HCT116 (cell line): Measurements from ENCODE around the gene OR6C6. TPM values are rescaled to one million over a fixed set of nuclear protein-coding genes. Genes with fewer than 3 reads are reported as not detected.

Experiments used
- ATAC-seq: fragments of 200-7000 bp; cut with Tn5 transposase; 2 replicates; pipeline ENCODE4 v1.9.1; 2020; ENCODE audit warnings: mild to moderate bottlenecking, moderate library complexity
- BruUV-seq: library from RNA; stranded (reverse); fragments of 400-500 nt; replicated peaks from 2 replicates; lab custom pipeline; 2021; lab: Mats Ljungman, UMichigan
- CTCF ChIA-PET: fragments of 300-600 bp; sonication (Branson Sonifier 250); formaldehyde crosslinking; loops from one replicate; lab custom pipeline; 2021; ENCODE audit warnings: antibody characterized with exemption; lab: Charles Lee
- POLR2A ChIA-PET: fragments of 300-600, 350-600 bp; sonication (Branson Sonifier 250); formaldehyde crosslinking; loops from one replicate; lab custom pipeline; 2021; ENCODE audit warnings: antibody characterized with exemption; lab: Charles Lee
- RAD21 ChIA-PET, 2 experiments: fragments of 300-600 bp; sonication (Branson Sonifier 250); formaldehyde crosslinking; loops; one replicate each; lab custom pipeline; 2023; ENCODE audit warnings: low total read pairs in 2 of 2; ENCODE audit not compliant: uncharacterized antibody in 2 of 2, unreplicated experiment in 2 of 2, low non-redundant PET in 1 of 2; lab: Charles Lee
- DNase-seq: peaks from one replicate; pipeline ENCODE4 v3.0.0-alpha.2; 2010; ENCODE audit warnings: low read depth, low spot score
- H2AFZ ChIP-seq: fragments of 200-600 bp; shearing (Covaris generic), sonication (generic); 2 replicates; pipeline ENCODE4 v1.6.1; 2017; ENCODE audit warnings: low read depth, mixed run types, mixed read lengths, antibody characterized with exemption, low read length; ENCODE audit not compliant: poor library complexity, severe bottlenecking
- H3K27ac ChIP-seq: 2 replicates; pipeline ENCODE4 v1.5.1; 2012; ENCODE audit warnings: low read depth, low read length
- H3K27me3 ChIP-seq: fragments of 200-600 bp; sonication (generic); 2 replicates; pipeline ENCODE4 v1.6.1; 2016; ENCODE audit warnings: mixed run types, low read length, mixed read lengths; ENCODE audit not compliant: insufficient read depth
- H3K36me3 ChIP-seq, 2 experiments: fragments of 200-500 bp in 1 of 2; fragments of 200-600 bp in 1 of 2; sonication (Bioruptor generic) in 1 of 2; sonication (generic) in 1 of 2; 2 replicates each; pipeline versions ENCODE4 v1.5.1 to v1.6.1; 2014 to 2016; ENCODE audit warnings: low read length in 2 of 2, inconsistent platforms in 1 of 2, mixed read lengths in 1 of 2, mixed run types in 1 of 2; ENCODE audit not compliant: insufficient read depth in 2 of 2, control insufficient read depth in 1 of 2
- H3K4me1 ChIP-seq, 2 experiments: fragments of 200-600 bp in 1 of 2; sonication (generic) in 1 of 2; 2 replicates each; pipeline versions ENCODE4 v1.5.1 to v1.6.1; 2012 to 2017; ENCODE audit warnings: low read length in 2 of 2, inconsistent platforms in 1 of 2, mild to moderate bottlenecking in 1 of 2, mixed read lengths in 1 of 2, mixed run types in 1 of 2, moderate library complexity in 1 of 2; ENCODE audit not compliant: insufficient read depth in 2 of 2, control insufficient read depth in 1 of 2
- H3K4me2 ChIP-seq: fragments of 200-600 bp; sonication (generic); 2 replicates; pipeline ENCODE4 v1.6.1; 2017; ENCODE audit warnings: mixed run types, low read length, mixed read lengths
- H3K4me3 ChIP-seq, 2 experiments: fragments of 200-600 bp in 1 of 2; sonication (generic) in 1 of 2; replicated peaks in 1 of 2; 2 replicates each; pipeline ENCODE4 v1.5.1; 2011 to 2016; ENCODE audit warnings: low read length in 2 of 2, control low read depth in 1 of 2, low read depth in 1 of 2, mild to moderate bottlenecking in 1 of 2, mixed read lengths in 1 of 2, mixed run types in 1 of 2
- H3K79me2 ChIP-seq: fragments of 200-600 bp; sonication (generic); 2 replicates; pipeline ENCODE4 v1.6.1; 2017; ENCODE audit warnings: mild to moderate bottlenecking, mixed run types, low read length, moderate library complexity, mixed read lengths; ENCODE audit not compliant: insufficient read depth
- H3K9ac ChIP-seq: fragments of 200-600 bp; sonication (generic); 2 replicates; pipeline ENCODE4 v1.6.1; 2016; ENCODE audit warnings: low read length, mixed read lengths
- H3K9me2 ChIP-seq: fragments of 200-600 bp; sonication (generic), shearing (Covaris generic); 2 replicates; pipeline ENCODE4 v1.6.1; 2017; ENCODE audit warnings: mixed run types, mild to moderate bottlenecking, moderate library complexity; ENCODE audit not compliant: insufficient read depth
- H3K9me3 ChIP-seq, 2 experiments: fragments of 200-500 bp in 1 of 2; fragments of 200-600 bp in 1 of 2; sonication (Bioruptor generic) in 1 of 2; sonication (generic) in 1 of 2; 2 replicates each; pipeline ENCODE4 v1.6.1; 2014 to 2017; ENCODE audit warnings: low read length in 2 of 2, mixed read lengths in 2 of 2, inconsistent platforms in 1 of 2, low read depth in 1 of 2, mild to moderate bottlenecking in 1 of 2, mixed run types in 1 of 2, moderate library complexity in 1 of 2; ENCODE audit not compliant: control insufficient read depth in 1 of 2, insufficient read depth in 1 of 2
- H4K20me1 ChIP-seq: fragments of 200-600 bp; sonication (generic), shearing (Covaris generic); 2 replicates; pipeline ENCODE4 v1.6.1; 2017; ENCODE audit warnings: mixed run types, mild to moderate bottlenecking, moderate library complexity; ENCODE audit not compliant: insufficient read depth
- ATF3 ChIP-seq: IDR thresholded peaks from 2 replicates; pipeline ENCODE4 v1.6.1; 2012
- CBX3 ChIP-seq: IDR thresholded peaks from 2 replicates; pipeline ENCODE4 v1.6.1; 2012; ENCODE audit warnings: low read depth
- CEBPB ChIP-seq: IDR thresholded peaks from 2 replicates; pipeline ENCODE4 v1.6.1; 2012; ENCODE audit warnings: low read depth
- CTCF ChIP-seq, 3 experiments: fragments of 200-600 bp in 1 of 3; sonication (generic) in 1 of 3; IDR thresholded peaks in 2 of 3; conservative IDR thresholded peaks in 1 of 3; 2 replicates each; pipeline ENCODE4 v1.5.1; 2012 to 2017; ENCODE audit warnings: low read depth in 2 of 3, low read length in 2 of 3, antibody characterized with exemption in 1 of 3, borderline replicate concordance in 1 of 3, control low read depth in 1 of 3, mild to moderate bottlenecking in 1 of 3, mixed read lengths in 1 of 3, mixed run types in 1 of 3, moderate library complexity in 1 of 3; ENCODE audit not compliant: insufficient read depth in 1 of 3
- ELF1 ChIP-seq: IDR thresholded peaks from 2 replicates; pipeline ENCODE4 v1.6.1; 2012; ENCODE audit warnings: low read depth, borderline replicate concordance
- EZH2 ChIP-seq: fragments of 200-600 bp; sonication (generic); IDR thresholded peaks from 2 replicates; pipeline ENCODE4 v1.6.1; 2017; ENCODE audit warnings: antibody characterized with exemption, mixed run types
- EZH2phosphoT487 ChIP-seq: fragments of 200-600 bp; IDR thresholded peaks from 2 replicates; pipeline ENCODE4 v1.6.1; 2018; ENCODE audit warnings: antibody characterized with exemption, borderline replicate concordance
- FOSL1 ChIP-seq: IDR thresholded peaks from 2 replicates; pipeline ENCODE4 v1.6.1; 2012; ENCODE audit warnings: low read depth
- JUND ChIP-seq: IDR thresholded peaks from 2 replicates; pipeline ENCODE4 v1.6.1; 2012
- POLR2A ChIP-seq: IDR thresholded peaks from 2 replicates; pipeline ENCODE4 v1.7.0; 2011; ENCODE audit warnings: borderline replicate concordance; ENCODE audit not compliant: insufficient read depth, insufficient read length; ENCODE audit errors: extremely low read depth
- POLR2AphosphoS5 ChIP-seq: IDR thresholded peaks from 2 replicates; pipeline ENCODE4 v1.6.1; 2011; ENCODE audit warnings: mild to moderate bottlenecking, low read depth, low read length, moderate library complexity
- REST ChIP-seq: IDR thresholded peaks from 2 replicates; pipeline ENCODE4 v1.6.1; 2012; ENCODE audit warnings: low read depth
- SP1 ChIP-seq: IDR thresholded peaks from 2 replicates; pipeline ENCODE4 v1.6.1; 2012; ENCODE audit warnings: low read depth
- SRF ChIP-seq: IDR thresholded peaks from 2 replicates; pipeline ENCODE4 v1.6.1; 2012; ENCODE audit warnings: low read depth
- TCF7L2 ChIP-seq: IDR thresholded peaks from 2 replicates; pipeline ENCODE4 v1.7.0; 2011; ENCODE audit warnings: borderline replicate concordance, inconsistent platforms; ENCODE audit not compliant: insufficient read depth, insufficient read length; ENCODE audit errors: extremely low read depth
- ZFX ChIP-seq: fragments of 450-650 bp; IDR thresholded peaks from 2 replicates; pipeline ENCODE4 v1.6.1; 2017
- ZNF274 ChIP-seq: fragments of 200-500 bp; sonication (Bioruptor generic); IDR thresholded peaks from 2 replicates; pipeline ENCODE4 v1.6.1; 2014; ENCODE audit warnings: mild to moderate bottlenecking, low read depth, low read length, inconsistent platforms
- intact Hi-C: fragments of 100-400 bp; cut with micrococcal nuclease; formaldehyde crosslinking; loops from 2 replicates; pipeline ENCODE4 v1.10.0; 2022
- total RNA-seq: library from RNA; stranded (reverse); gene quantifications from one replicate; pipeline ENCODE4 v1.2.1, GENCODE V29; 2021; ENCODE audit not compliant: unreplicated experiment

OR6C6 gene
- total RNA-seq, 1 experiment from 2014 or later, result not detected

GRCh38 chr12:55336002-55336401 is 39.6 kb upstream of the OR6C6 start:
- H3K4me2 ChIP-seq, result no peak overlapping the region
- H4K20me1 ChIP-seq, result no peaks in the 10 kb centered on the region
- ChIA-PET CTCF (no interaction called here), POLR2A (no interaction called here), RAD21 (no interaction called here)
- TF ChIP-seq POLR2A (no peak), TCF7L2 (no peak), REST (no peak), SP1 (no peak), JUND (no peak), ZFX (no peak), FOSL1 (no peak), EZH2 (no peak), POLR2AphosphoS5 (no peak), CTCF (IDR thresholded peaks at IDR 0.05 in 2 of 3, conservative IDR thresholded peaks at IDR 0.05 in 1 of 3; ENCODE audit: borderline replicate concordance in 1 of 3, insufficient read depth in 1 of 3, low read depth in 2 of 3, low read length in 2 of 3) (no peak), CBX3 (no peak), EZH2phosphoT487 (no peak), ATF3 (no peak), ZNF274 (no peak), CEBPB (no peak), SRF (no peak), ELF1 (no peak)
- no peak overlapping the region for H3K4me3 ChIP-seq
- H3K36me3 ChIP-seq, result no peaks in the 10 kb centered on the region
- no TSS peak for BruUV-seq
- no peaks in the 10 kb centered on the region for H3K9me2 ChIP-seq
- H3K79me2 ChIP-seq, result no peaks in the 10 kb centered on the region
- ATAC-seq (no peak), DNase-seq (no peak)
- no peak overlapping the region for H2AFZ ChIP-seq
- no peak overlapping the region for H3K27ac ChIP-seq
- intact Hi-C loops, result no loop called here
- peaks cover 25% of the 10 kb centered on the region for H3K27me3 ChIP-seq
- no peak overlapping the region for H3K9ac ChIP-seq
- H3K4me1 ChIP-seq, result no peaks in the 10 kb centered on the region
- H3K9me3 ChIP-seq, result no peaks in the 10 kb centered on the region
